Activated naive CD4-positive, alpha-beta T cell treated with anti-CD3 and anti-CD28 coated beads for 36 hours (primary cell): ENCODE data around the gene FKBP7. TPM values are rescaled to one million over a fixed set of nuclear protein-coding genes. Genes with fewer than 3 reads are reported as not detected.
"Not testable (repeated sequence)": the region's sequence is repeated elsewhere in the genome, so short reads cannot be mapped to it uniquely, and the experiment has no call there.

Experiments
- CTCF ChIA-PET: fragments of 350-600 bp; sonication (Branson Sonifier 250); formaldehyde crosslinking; loops from one replicate; lab custom pipeline; 2021; ENCODE audit warnings: antibody characterized with exemption; lab: Charles Lee
- DNase-seq: peaks from one replicate; pipeline ENCODE4 v3.0.0-alpha.2; 2020
- H3K27ac Mint-ChIP-seq: one replicate; pipeline ENCODE4 v1.8.0; 2021; ENCODE audit warnings: mild to moderate bottlenecking, mixed read lengths
- H3K27me3 Mint-ChIP-seq: one replicate; pipeline ENCODE4 v1.8.0; 2021; ENCODE audit warnings: low read depth, mixed read lengths
- H3K36me3 Mint-ChIP-seq: one replicate; pipeline ENCODE4 v1.8.0; 2021; ENCODE audit warnings: low read depth, mixed read lengths
- H3K4me1 Mint-ChIP-seq: one replicate; pipeline ENCODE4 v1.8.0; 2021; ENCODE audit warnings: low read depth, mixed read lengths
- H3K4me3 Mint-ChIP-seq: one replicate; pipeline ENCODE4 v1.8.0; 2021; ENCODE audit warnings: mild to moderate bottlenecking, moderate library complexity, mixed read lengths
- H3K9me3 Mint-ChIP-seq: one replicate; pipeline ENCODE4 v1.8.0; 2021; ENCODE audit warnings: mixed read lengths
- intact Hi-C: fragments of 100-400 bp; cut with micrococcal nuclease; formaldehyde crosslinking; loops from one replicate; pipeline ENCODE4 v1.15.1; 2023
- total RNA-seq, 2 experiments: library from RNA; stranded (reverse); gene quantifications; one replicate each; pipeline ENCODE4 v1.2.3, GENCODE V29; 2021

The FKBP7 gene
- total RNA-seq, 2 experiments from 2014 or later = 2.2 to 3.1 TPM

DNA sequence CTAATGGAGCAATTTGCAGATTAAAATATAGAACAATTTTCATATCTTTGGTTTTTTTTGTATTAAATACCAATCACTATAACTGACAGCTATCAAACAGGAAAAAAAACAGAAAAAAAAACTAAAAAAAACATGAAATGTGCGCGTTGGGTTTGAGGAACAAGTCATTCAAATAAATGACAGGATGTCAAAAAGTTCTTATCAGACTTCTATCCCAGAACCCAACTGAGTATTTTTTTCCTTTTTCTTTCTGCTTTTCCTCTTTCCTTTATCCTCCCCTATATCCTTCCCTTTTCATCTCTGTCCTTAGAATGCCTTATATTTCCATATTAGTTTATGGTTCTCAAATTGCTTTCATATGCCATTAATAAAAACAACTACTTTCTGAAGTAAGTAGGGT, 41.7 kb downstream of the FKBP7 start:
- Mint-ChIP-seq H3K36me3 (peaks cover 36% of the 10 kb centered on the region), H3K9me3 (no peaks in the 10 kb centered on the region), H3K4me3 (no peak overlapping the region), H3K27me3 (no peaks in the 10 kb centered on the region), H3K4me1 (no peaks in the 10 kb centered on the region), H3K27ac (no peak overlapping the region)
- intact Hi-C loops = no loop called here
- DNase-seq = no peak
- CTCF ChIA-PET = no interaction called here

DNA sequence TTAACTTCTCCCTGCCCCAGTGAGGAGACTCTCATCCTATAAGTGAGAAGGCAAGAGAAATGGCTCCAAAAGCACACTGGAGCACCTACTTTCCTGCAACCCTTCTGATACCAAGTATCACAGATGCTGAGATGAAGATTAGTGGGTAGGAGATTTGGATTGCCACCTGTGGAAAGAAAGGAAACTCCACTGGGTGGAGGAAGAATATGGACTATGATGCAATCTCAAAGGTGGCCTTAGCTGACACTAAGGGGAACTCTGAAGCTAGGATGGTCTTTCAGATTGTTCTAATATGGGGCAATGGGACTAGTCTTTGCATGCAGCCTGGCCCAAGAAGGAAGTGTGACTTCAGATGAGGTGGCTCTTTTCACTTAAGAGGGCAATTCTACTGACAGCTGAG, 49.1 kb downstream of the FKBP7 start:
- H3K27me3 Mint-ChIP-seq = no peaks in the 10 kb centered on the region
- intact Hi-C loops = no loop called here
- H3K36me3 Mint-ChIP-seq = peaks cover 60% of the 10 kb centered on the region
- H3K27ac Mint-ChIP-seq = no peak overlapping the region
- DNase-seq = no peak
- peaks cover 21% of the 10 kb centered on the region for H3K9me3 Mint-ChIP-seq
- H3K4me3 Mint-ChIP-seq = no peak overlapping the region
- CTCF ChIA-PET = interaction anchor here (1.3 kb wide), 1 partner anchor 10 kb away, joined by 4 read pairs; no protein-coding TSS in a partner anchor
- no peaks in the 10 kb centered on the region for H3K4me1 Mint-ChIP-seq

DNA sequence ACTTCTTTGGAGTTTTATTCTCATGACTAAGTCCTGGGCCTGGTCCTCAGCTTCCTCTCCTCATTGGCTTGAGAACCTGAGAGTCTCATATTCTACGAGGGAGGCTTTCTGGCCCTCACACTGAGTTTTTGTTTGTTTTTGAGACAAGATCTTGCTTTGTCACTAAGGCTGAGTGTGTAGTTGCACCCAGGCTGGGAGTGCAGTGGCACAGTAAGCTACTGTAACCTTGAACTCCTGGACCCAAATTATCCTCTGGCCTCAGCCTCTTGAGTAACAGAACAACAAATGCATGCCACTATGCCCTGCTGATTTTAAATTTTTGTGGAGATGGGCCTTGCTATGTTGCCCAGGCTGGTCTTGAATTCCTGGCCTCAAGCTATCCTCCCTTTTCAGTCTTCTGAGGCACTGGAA, 50.0 kb downstream of the FKBP7 start:
- no peak overlapping the region for H3K4me3 Mint-ChIP-seq
- peaks cover 24% of the 10 kb centered on the region for H3K9me3 Mint-ChIP-seq
- H3K27ac Mint-ChIP-seq = no peak overlapping the region
- no peaks in the 10 kb centered on the region for H3K27me3 Mint-ChIP-seq
- H3K36me3 Mint-ChIP-seq = peaks cover 61% of the 10 kb centered on the region
- H3K4me1 Mint-ChIP-seq = no peaks in the 10 kb centered on the region
- CTCF ChIA-PET = interaction anchor here (0.7 to 1.3 kb wide), 2 partner anchors 9 to 13 kb away, joined by 3 to 4 read pairs; no protein-coding TSS in a partner anchor
- DNase-seq = no peak
- intact Hi-C loops = no loop called here

- no peak for DNase-seq
- intact Hi-C loops = loop anchor here (2.0 kb wide), 1 partner anchor 21 kb away; no protein-coding TSS in a partner anchor
- H3K4me1 Mint-ChIP-seq = no peaks in the 10 kb centered on the region
- H3K9me3 Mint-ChIP-seq = peaks cover 24% of the 10 kb centered on the region
- H3K27ac Mint-ChIP-seq = no peak overlapping the region
- H3K27me3 Mint-ChIP-seq = no peaks in the 10 kb centered on the region
- peaks cover 64% of the 10 kb centered on the region for H3K36me3 Mint-ChIP-seq
- H3K4me3 Mint-ChIP-seq = no peak overlapping the region
- CTCF ChIA-PET = interaction anchor here (0.6 kb wide), 1 partner anchor 31 kb away, joined by 4 read pairs; no protein-coding TSS in a partner anchor
Measured at GRCh38 chr2:178427458-178427857, 50.9 kb downstream of the FKBP7 start.

- Mint-ChIP-seq H3K27me3 (no peaks in the 10 kb centered on the region), H3K4me1 (no peaks in the 10 kb centered on the region), H3K9me3 (peaks cover 24% of the 10 kb centered on the region), H3K27ac (no peak overlapping the region), H3K36me3 (peaks cover 62% of the 10 kb centered on the region), H3K4me3 (no peak overlapping the region)
- DNase-seq = no peak
- intact Hi-C loops = loop anchor here (2.0 kb wide), 1 partner anchor 22 kb away; no protein-coding TSS in a partner anchor
- CTCF ChIA-PET = no interaction called here
Measured at GRCh38 chr2:178426388-178426787, 52.0 kb downstream of the FKBP7 start.

GRCh38 chr2:178425255-178425827, 53.1 kb downstream of the FKBP7 start:
- no peaks in the 10 kb centered on the region for H3K27me3 Mint-ChIP-seq
- DNase-seq = no peak
- H3K4me1 Mint-ChIP-seq = no peaks in the 10 kb centered on the region
- no peak overlapping the region for H3K4me3 Mint-ChIP-seq
- H3K36me3 Mint-ChIP-seq = peaks cover 59% of the 10 kb centered on the region
- CTCF ChIA-PET = no interaction called here
- H3K9me3 Mint-ChIP-seq = peaks cover 24% of the 10 kb centered on the region
- no peak overlapping the region for H3K27ac Mint-ChIP-seq
- intact Hi-C loops = no loop called here

DNA sequence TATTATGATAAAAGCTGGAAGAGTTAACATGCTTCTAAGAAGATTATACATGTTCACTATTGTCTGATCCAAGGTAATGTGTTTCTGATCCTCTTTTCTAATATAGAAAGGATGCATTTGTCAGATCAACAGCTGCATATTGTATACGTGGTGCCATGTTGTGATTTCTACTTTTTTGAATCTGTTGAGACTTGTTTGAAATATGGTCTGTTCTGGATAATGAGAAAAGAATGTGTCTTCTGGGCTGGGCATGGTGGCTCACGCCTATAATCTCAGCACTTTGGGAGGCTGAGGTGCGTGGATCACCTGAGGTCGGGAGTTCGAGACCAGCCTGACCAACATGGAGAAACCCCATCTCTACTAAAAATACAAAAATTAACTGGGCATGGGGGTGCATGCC, 54.7 kb downstream of the FKBP7 start:
- H3K4me3 Mint-ChIP-seq, H3K27me3 Mint-ChIP-seq, H3K27ac Mint-ChIP-seq, intact Hi-C loops, DNase-seq, H3K4me1 Mint-ChIP-seq: not testable (repeated sequence)
- Mint-ChIP-seq H3K36me3 (peaks cover 48% of the 10 kb centered on the region), H3K9me3 (peaks cover 24% of the 10 kb centered on the region)
- CTCF ChIA-PET = interaction anchor here (0.8 kb wide), 1 partner anchor 9 kb away, joined by 4 read pairs; no protein-coding TSS in a partner anchor

- intact Hi-C loops = no loop called here
- Mint-ChIP-seq H3K27ac (no peak overlapping the region), H3K4me1 (no peaks in the 10 kb centered on the region), H3K9me3 (peaks cover 23% of the 10 kb centered on the region), H3K36me3 (peaks cover 34% of the 10 kb centered on the region), H3K4me3 (no peak overlapping the region), H3K27me3 (no peaks in the 10 kb centered on the region)
- CTCF ChIA-PET = no interaction called here
- no peak for DNase-seq
Measured at GRCh38 chr2:178422097-178422496, 56.3 kb downstream of the FKBP7 start.

GRCh38 chr2:178420463-178420999, 57.9 kb downstream of the FKBP7 start:
- CTCF ChIA-PET = interaction anchor here (0.7 to 1.7 kb wide), 4 partner anchors 24 to 436 kb away, joined by 3 to 9 read pairs (median 5); partner anchors contain the start of gene RBM45
- intact Hi-C loops = no loop called here
- peaks cover 20% of the 10 kb centered on the region for H3K36me3 Mint-ChIP-seq
- no peak overlapping the region for H3K27ac Mint-ChIP-seq
- H3K4me1 Mint-ChIP-seq = no peaks in the 10 kb centered on the region
- H3K9me3 Mint-ChIP-seq = peaks cover 14% of the 10 kb centered on the region
- no peak for DNase-seq
- H3K27me3 Mint-ChIP-seq = no peaks in the 10 kb centered on the region
- no peak overlapping the region for H3K4me3 Mint-ChIP-seq

DNA sequence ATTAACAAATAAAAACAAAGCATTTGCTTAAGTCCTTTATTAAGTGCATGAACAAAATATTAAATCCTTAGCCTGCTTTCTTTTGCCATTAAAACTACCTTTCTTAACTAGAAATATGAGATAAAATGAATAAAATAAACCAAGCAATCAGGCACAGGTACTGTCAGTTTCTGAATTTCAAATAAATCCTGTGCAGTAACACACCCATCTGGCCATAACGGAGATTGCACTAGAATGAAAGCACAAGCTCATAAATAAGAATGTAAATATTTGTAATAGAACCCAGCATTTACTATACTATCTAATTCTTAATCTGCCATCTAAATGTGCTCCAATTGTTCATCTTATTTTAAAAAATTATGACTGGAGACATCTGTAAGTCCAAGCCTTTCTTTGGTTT, 59.3 kb downstream of the FKBP7 start:
- no peak for DNase-seq
- peaks cover 9% of the 10 kb centered on the region for H3K36me3 Mint-ChIP-seq

DNA sequence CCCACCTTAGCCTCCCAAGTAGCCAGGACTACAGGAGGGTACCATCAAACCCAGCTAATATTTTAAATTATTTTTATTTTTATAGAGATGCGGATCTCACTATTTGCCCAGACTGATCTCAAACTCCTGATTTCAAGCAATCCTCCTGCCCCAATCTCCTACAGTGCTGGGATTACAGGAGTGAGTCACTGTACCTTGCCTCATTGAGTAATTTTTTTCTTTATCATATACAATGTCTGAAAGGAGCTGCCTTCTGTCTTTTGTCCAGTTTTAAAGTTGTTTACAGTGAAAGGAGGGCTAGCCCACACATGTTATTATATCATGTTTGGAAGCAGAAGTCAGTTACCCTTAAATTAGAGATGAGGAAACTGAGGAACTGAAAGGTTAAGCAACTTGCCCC, 60.0 kb downstream of the FKBP7 start:
- intact Hi-C loops = no loop called here
- CTCF ChIA-PET = interaction anchor here (1.0 to 2.3 kb wide), 5 partner anchors 13 to 30 kb away, joined by 4 to 9 read pairs (median 4); no protein-coding TSS in a partner anchor
- no peak overlapping the region for H3K4me3 Mint-ChIP-seq
- DNase-seq = no peak
- no peaks in the 10 kb centered on the region for H3K27me3 Mint-ChIP-seq
- H3K9me3 Mint-ChIP-seq = no peaks in the 10 kb centered on the region
- H3K27ac Mint-ChIP-seq = no peak overlapping the region
- peaks cover 7% of the 10 kb centered on the region for H3K4me1 Mint-ChIP-seq
- H3K36me3 Mint-ChIP-seq = peaks cover 4% of the 10 kb centered on the region

More for the DNA sequence above, 59.3 kb downstream of the FKBP7 start:
- Mint-ChIP-seq H3K27me3 (no peaks in the 10 kb centered on the region), H3K4me1 (peaks cover 7% of the 10 kb centered on the region), H3K9me3 (peaks cover under 1% of the 10 kb centered on the region), H3K4me3 (no peak overlapping the region), H3K27ac (no peak overlapping the region)
- CTCF ChIA-PET = interaction anchor here (1.0 to 2.3 kb wide), 7 partner anchors 12 to 55 kb away, joined by 3 to 9 read pairs (median 4); no protein-coding TSS in a partner anchor
- intact Hi-C loops = no loop called here

DNA sequence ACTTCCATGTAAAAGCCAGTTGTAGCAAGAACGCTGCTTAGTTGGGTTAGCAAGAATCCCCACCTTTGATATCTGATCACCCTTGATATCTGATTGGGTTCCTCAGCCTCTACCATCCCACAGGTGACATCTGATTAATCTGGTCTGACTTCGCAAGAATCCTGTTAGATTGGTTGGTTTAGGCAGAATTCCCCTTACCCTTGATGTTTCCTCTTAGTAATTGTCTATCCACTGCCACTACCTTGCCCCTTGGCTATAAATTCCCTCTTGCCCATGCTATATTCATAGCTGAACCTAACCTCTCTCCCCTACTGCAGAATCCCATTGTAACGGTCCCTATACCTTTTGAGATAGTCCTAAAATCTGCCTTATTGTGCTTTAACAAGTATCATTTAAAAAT, 60.5 kb downstream of the FKBP7 start:
- intact Hi-C loops = no loop called here
- H3K9me3 Mint-ChIP-seq = no peaks in the 10 kb centered on the region

More for the DNA sequence above, 60.5 kb downstream of the FKBP7 start:
- DNase-seq = no peak
- Mint-ChIP-seq H3K4me1 (peaks cover 12% of the 10 kb centered on the region), H3K4me3 (no peak overlapping the region), H3K36me3 (peaks cover 4% of the 10 kb centered on the region), H3K27me3 (no peaks in the 10 kb centered on the region), H3K27ac (no peak overlapping the region)
- CTCF ChIA-PET = interaction anchor here (2.3 to 5.8 kb wide), 2 partner anchors 13 to 21 kb away, joined by 7 to 59 read pairs; no protein-coding TSS in a partner anchor
